Liver (tissue), 3 donors: ENCODE measurements around the gene INO80C.

Experiments
- ATF3 ChIP-seq: IDR thresholded peaks from 2 replicates; pipeline ENCODE4 v1.6.1; 2016; ENCODE audit warnings: antibody characterized with exemption
- CTCF ChIP-seq: fragments of 150-350 bp; IDR thresholded peaks from 2 replicates; pipeline ENCODE4 v1.5.1; 2017; ENCODE audit warnings: improper control_type of control experiment, low read depth, low read length; ENCODE audit not compliant: missing input control
- EGR1 ChIP-seq, 2 donors: IDR thresholded peaks; 2 replicates each; pipeline ENCODE4 v1.6.1; 2016 to 2018; ENCODE audit warnings: antibody characterized with exemption in 2 of 2, low read depth in 2 of 2
- GABPA ChIP-seq, 2 donors: IDR thresholded peaks in 1 of 2; conservative IDR thresholded peaks in 1 of 2; 2 replicates each; pipeline ENCODE4 v1.6.1; 2016; ENCODE audit warnings: antibody characterized with exemption in 2 of 2, mild to moderate bottlenecking in 1 of 2, moderate library complexity in 1 of 2
- JUND ChIP-seq, 2 donors: IDR thresholded peaks; 2 replicates each; pipeline ENCODE4 v1.6.1; 2016; ENCODE audit warnings: antibody characterized with exemption in 2 of 2
- MAX ChIP-seq: IDR thresholded peaks from 2 replicates; pipeline ENCODE4 v1.6.1; 2016; ENCODE audit warnings: antibody characterized with exemption
- RAD21 ChIP-seq, 2 donors: IDR thresholded peaks; 2 replicates each; pipeline ENCODE4 v1.6.1; 2016; ENCODE audit warnings: antibody characterized with exemption in 2 of 2, mild to moderate bottlenecking in 2 of 2
- REST ChIP-seq: IDR thresholded peaks from 2 replicates; pipeline ENCODE4 v1.6.1; 2016; ENCODE audit warnings: antibody characterized with exemption, mild to moderate bottlenecking
- SP1 ChIP-seq: IDR thresholded peaks from 2 replicates; pipeline ENCODE4 v1.6.1; 2018; ENCODE audit warnings: antibody characterized with exemption, mild to moderate bottlenecking
- YY1 ChIP-seq: IDR thresholded peaks from 2 replicates; pipeline ENCODE4 v1.6.1; 2016; ENCODE audit warnings: antibody characterized with exemption, mild to moderate bottlenecking
- ZBTB33 ChIP-seq: IDR thresholded peaks from 2 replicates; pipeline ENCODE4 v1.6.1; 2016; ENCODE audit warnings: antibody characterized with exemption
- donor health status: healthy.
- donor health status: healthy.

GRCh38 chr18:35466815-35467623 is 30.7 kb downstream of the INO80C start:
- TF ChIP-seq CTCF (no peak), MAX (no peak), EGR1 (IDR thresholded peaks at IDR 0.05; ENCODE audit: low read depth in 2 of 2) (no peak), REST (no peak), JUND (IDR thresholded peaks at IDR 0.05) (no peak), YY1 (no peak), SP1 (no peak), ZBTB33 (no peak), RAD21 (IDR thresholded peaks at IDR 0.05) (no peak), GABPA (IDR thresholded peaks at IDR 0.05 in 1 of 2, conservative IDR thresholded peaks at IDR 0.05 in 1 of 2) (no peak), ATF3 (no peak)
